ENCODE data around the gene NID1. TPM values are rescaled to one million over a fixed set of nuclear protein-coding genes. Genes with fewer than 3 reads are reported as not detected.

The NID1 gene
- total and polyA plus RNA-seq, 4 donors: 21.2 to 90.1 (median 55.2) TPM

- 94% methylated on average over 5 of the region's 5 CpGs for WGBS
- H3K9me3 ChIP-seq (ENCODE audit: control insufficient read depth in 4 of 4, low read length in 3 of 4): no peaks in the 10 kb centered on the region
Observed at GRCh38 chr1:235997931-235998330, 67.0 kb downstream of the NID1 start.

GRCh38 chr1:235997049-235997448 lies 67.8 kb downstream of the NID1 start:
- TF ChIP-seq YY1 (IDR thresholded peaks at IDR 0.05) (no peak), MAX (IDR thresholded peaks at IDR 0.05) (no peak), FOXA2 (IDR thresholded peaks at IDR 0.05) (no peak), REST (IDR thresholded peaks at IDR 0.05) (no peak), ZBTB33 (IDR thresholded peaks at IDR 0.05) (no peak), RAD21 (IDR thresholded peaks at IDR 0.05) (no peak), TAF1 (conservative IDR thresholded peaks at IDR 0.05) (no peak)
- Histone ChIP-seq H3K9ac (ENCODE audit: low read depth in 1 of 2, low read length in 2 of 2) (no peak overlapping the region), H3K4me1 (ENCODE audit: control insufficient read depth in 4 of 4, insufficient read depth in 4 of 4, low read length in 3 of 4) (no peaks in the 10 kb centered on the region), H3K27ac (ENCODE audit: low read depth in 1 of 2, low read length in 2 of 2) (no peak overlapping the region), H3K27me3 (ENCODE audit: control insufficient read depth in 4 of 4, insufficient read depth in 4 of 4, low read length in 3 of 4) (no peaks in the 10 kb centered on the region), H3K36me3 (ENCODE audit: control insufficient read depth in 4 of 4, insufficient read depth in 3 of 4, low read depth in 1 of 4, low read length in 3 of 4) (peaks cover 13 to 32% (median 29%) of the 10 kb centered on the region in 4 donors), H3K9me3 (ENCODE audit: control insufficient read depth in 4 of 4, low read length in 3 of 4) (no peaks in the 10 kb centered on the region), H3K4me3 (ENCODE audit: low read depth in 1 of 3, low read length in 3 of 3) (no peak overlapping the region)
- no peak for DNase-seq (ENCODE audit: low spot score)
- 96% methylated on average over 5 of the region's 5 CpGs for WGBS

More at GRCh38 chr1:235997931-235998330, 67.0 kb downstream of the NID1 start:
- H3K4me1 ChIP-seq (ENCODE audit: control insufficient read depth in 4 of 4, insufficient read depth in 4 of 4, low read length in 3 of 4): no peaks in the 10 kb centered on the region
- no peaks in the 10 kb centered on the region for H3K27me3 ChIP-seq (ENCODE audit: control insufficient read depth in 4 of 4, insufficient read depth in 4 of 4, low read length in 3 of 4)
- no peak for DNase-seq (ENCODE audit: low spot score)
- no peak overlapping the region for H3K9ac ChIP-seq (ENCODE audit: low read depth in 1 of 2, low read length in 2 of 2)
- H3K4me3 ChIP-seq (ENCODE audit: low read depth in 1 of 3, low read length in 3 of 3): no peak overlapping the region
- peaks cover 13 to 30% (median 25%) of the 10 kb centered on the region in 4 donors for H3K36me3 ChIP-seq (ENCODE audit: control insufficient read depth in 4 of 4, insufficient read depth in 3 of 4, low read depth in 1 of 4, low read length in 3 of 4)
- H3K27ac ChIP-seq (ENCODE audit: low read depth in 1 of 2, low read length in 2 of 2): no peak overlapping the region
- no peak for TF ChIP-seq FOXA2 (IDR thresholded peaks at IDR 0.05)
- no peak for TF ChIP-seq FOXA1 (IDR thresholded peaks at IDR 0.05)
- no peak for TF ChIP-seq TAF1 (conservative IDR thresholded peaks at IDR 0.05)
- no peak for TF ChIP-seq CTCF (IDR thresholded peaks at IDR 0.05; ENCODE audit: low read depth, low read length, missing input control)
- no peak for TF ChIP-seq MAX (IDR thresholded peaks at IDR 0.05)
- no peak for TF ChIP-seq RXRA (IDR thresholded peaks at IDR 0.05)
- TF ChIP-seq NR2F2 (IDR thresholded peaks at IDR 0.05): no peak
